Stimulated activated naive CD4-positive, alpha-beta T cell (primary cell): ENCODE data around the gene C1orf159.
"Not testable (repeated sequence)": the region's sequence is repeated elsewhere in the genome, so short reads cannot be mapped to it uniquely, and the experiment has no call there.

ENCODE experiments used
- DNase-seq, 6 experiments: peaks; one replicate each; lab custom pipeline; 2025; lab: John Stamatoyannopoulos, UW

The C1orf159 gene

DNA sequence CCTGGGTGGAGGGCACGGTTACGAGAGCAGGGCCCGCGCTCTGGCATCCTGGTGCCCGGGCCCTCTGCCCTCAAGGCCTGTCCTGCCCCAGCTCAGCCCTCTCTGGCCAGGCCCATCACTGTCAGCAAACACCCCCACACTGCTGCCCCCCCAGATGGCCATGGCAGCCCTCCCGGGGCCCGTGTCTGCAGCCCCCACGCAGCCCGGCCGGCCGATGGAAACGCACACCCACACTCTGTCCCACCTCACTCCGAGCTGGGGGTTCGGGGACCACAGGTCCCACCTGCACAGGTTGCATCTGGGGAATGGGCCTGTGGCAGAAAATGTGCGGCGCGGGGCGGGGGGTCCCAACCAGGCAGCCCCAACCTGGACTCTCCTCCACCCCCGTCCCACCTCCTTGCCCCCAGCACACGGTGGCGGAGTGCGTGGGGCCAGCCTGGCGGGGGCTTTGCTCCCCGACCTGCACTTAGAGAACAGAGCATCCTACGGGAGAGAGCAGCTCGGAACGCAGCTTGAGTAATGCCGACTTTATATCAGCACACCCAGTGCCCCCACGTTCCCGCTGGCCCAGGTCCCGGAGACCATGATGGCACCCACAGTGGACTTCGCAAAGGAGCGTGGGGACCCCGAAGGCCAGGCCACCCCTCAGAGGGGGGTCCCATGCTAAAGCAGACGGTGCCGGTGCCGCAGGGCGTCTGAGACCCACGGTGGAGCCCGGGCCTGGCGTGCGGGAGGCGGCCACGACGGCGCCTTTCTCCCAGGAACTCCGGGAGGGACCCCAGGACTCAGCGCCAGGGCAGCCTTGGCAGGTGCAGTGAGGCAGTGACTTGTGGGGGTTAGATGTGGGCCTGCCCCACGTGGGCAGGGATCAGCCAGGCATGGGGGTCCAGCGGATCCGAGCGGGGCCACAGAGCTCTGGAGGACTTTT is 34.3 kb downstream of the C1orf159 start:
- DNase-seq, result no peak

- no peak for DNase-seq
These were observed 35.0 kb downstream of the C1orf159 start for GRCh38 chr1:1080951-1081310.

- no peak for DNase-seq
These were observed 35.6 kb downstream of the C1orf159 start for GRCh38 chr1:1080122-1080757.

DNA sequence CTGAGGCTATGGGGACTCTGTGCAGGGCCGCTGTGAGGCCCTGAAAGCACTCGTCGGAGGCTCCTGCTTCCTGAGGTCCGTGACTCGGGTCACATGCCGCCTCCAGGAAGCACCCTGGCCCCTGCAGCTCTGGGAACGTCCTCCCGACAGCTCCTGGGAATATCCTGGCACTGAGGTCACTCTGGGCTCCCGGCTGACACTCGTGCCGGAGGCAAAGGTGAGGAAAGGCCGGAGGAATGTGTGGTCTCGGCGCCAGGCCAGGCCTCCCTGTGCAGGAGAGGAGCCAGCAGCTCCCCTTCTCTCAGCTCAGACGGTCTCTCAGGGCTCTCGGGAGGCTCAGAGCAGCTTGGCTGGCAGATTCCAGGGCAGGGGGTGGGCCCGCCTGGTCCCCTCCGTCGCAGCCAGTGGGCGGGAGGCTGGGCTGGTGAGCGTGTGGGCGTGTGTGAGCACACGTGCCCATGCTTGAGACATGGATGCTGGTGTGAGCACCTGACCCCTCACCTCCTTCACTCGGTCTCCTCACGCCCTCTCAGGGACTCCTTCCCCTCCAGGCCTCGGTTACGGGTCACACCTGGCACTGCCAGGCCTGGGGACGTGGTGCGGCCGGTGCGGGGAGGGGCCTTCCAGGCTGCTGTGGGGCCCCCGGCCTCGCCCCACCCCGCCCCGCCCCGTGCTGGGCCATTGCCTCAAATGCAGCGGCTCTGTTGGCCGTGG is 36.3 kb downstream of the C1orf159 start:
- peak in 2 of 6 experiments; percentile 38 to 55 for DNase-seq

- DNase-seq, result not testable (repeated sequence)
These were observed 38.5 kb downstream of the C1orf159 start for GRCh38 chr1:1077396-1077795.

DNA sequence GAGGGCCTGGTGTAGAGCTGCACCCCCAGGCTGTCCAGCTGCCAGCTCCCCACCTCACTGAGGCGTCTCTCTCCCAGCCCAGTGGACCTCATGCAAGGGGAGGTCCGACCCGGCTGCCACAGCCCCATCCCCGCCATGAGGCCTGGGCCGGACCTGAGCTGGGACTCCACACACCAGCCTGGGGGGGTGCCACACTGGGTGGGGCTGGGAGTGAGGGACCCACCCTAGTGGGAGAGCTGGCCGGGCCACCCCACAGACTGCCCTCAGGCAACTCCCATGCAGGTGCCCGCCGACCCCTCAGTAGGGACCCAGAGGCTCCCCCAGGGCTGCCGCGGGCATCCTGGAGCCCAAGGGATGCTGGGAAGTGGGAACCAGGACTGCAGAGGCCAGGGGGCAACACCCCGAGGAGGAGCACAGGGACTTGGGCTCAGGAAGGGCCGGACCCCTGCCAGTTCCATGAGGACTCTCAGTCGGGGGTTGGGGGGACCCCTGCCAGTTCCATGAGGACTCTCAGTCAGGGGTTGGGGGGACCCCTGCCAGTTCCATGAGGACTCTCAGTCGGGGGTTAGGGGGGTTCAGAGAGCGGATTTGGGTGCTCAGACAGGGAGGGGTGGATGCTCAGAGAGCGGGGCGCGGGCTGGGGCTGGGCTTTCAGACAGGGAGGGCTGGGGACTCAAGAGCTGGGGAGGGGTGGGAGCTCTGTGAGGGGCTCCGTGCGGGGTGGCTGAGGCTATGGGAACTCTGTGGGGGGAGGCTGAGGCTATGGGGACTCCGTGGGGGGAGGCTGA is 40.5 kb downstream of the C1orf159 start:
- DNase-seq, result no peak

- DNase-seq, result no peak
These were observed 41.2 kb downstream of the C1orf159 start for GRCh38 chr1:1074631-1075147.

DNA sequence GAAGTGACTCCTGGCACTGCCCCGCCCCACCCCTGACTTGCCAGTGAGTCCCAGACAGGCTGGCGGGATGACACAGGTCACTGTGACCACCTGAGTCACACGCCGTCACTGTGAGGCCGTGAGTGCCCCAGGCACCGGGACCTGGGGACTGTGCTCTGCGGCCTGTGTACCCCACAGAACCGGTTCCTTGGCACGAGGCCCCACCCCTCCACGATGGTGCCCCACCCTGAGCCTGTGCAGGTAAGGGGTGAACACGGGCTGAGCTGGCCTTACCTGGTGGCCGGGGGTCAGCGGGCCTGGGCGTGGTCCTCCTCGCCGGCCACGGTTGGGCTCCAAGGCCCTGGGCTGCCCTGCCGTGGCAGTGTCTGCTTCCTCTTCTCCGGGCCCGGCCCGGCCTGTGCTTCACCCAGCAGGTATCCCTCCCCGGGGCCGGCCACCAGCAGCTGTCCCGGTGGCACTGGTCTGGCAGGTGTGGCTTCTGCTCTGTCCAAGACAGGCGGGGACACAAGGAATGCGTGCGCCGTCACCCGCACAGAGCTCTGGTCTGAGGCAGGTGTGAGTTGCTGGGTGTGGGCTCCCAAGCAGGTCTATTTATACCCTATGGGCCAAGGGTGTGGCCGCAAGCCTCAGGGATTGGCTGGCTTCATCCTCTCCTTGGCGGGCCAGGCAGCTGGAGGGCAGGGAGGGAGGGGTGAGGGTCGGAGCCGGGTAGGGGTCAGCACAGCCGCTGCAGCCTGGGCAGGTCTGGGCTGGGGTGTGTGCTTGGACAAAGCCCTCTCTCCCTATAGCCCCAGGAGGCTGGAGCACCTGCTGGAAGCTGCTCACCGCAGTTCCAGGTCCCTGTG is 41.9 kb downstream of the C1orf159 start, which contains the start of gene RNF223:
TSS of gene RNF223 (minus strand) at position 564 of the 845 bp plus-strand sequence. CDS start 1,740 bp downstream, outside the sequence.
- no peak for DNase-seq

GRCh38 chr1:1072849-1073742 is 42.8 kb downstream of the C1orf159 start:
- no peak for DNase-seq

- DNase-seq, result no peak
These were observed 43.5 kb downstream of the C1orf159 start for GRCh38 chr1:1072299-1072848.

- no peak for DNase-seq
These were observed 44.2 kb downstream of the C1orf159 start for GRCh38 chr1:1071486-1072298.

DNA sequence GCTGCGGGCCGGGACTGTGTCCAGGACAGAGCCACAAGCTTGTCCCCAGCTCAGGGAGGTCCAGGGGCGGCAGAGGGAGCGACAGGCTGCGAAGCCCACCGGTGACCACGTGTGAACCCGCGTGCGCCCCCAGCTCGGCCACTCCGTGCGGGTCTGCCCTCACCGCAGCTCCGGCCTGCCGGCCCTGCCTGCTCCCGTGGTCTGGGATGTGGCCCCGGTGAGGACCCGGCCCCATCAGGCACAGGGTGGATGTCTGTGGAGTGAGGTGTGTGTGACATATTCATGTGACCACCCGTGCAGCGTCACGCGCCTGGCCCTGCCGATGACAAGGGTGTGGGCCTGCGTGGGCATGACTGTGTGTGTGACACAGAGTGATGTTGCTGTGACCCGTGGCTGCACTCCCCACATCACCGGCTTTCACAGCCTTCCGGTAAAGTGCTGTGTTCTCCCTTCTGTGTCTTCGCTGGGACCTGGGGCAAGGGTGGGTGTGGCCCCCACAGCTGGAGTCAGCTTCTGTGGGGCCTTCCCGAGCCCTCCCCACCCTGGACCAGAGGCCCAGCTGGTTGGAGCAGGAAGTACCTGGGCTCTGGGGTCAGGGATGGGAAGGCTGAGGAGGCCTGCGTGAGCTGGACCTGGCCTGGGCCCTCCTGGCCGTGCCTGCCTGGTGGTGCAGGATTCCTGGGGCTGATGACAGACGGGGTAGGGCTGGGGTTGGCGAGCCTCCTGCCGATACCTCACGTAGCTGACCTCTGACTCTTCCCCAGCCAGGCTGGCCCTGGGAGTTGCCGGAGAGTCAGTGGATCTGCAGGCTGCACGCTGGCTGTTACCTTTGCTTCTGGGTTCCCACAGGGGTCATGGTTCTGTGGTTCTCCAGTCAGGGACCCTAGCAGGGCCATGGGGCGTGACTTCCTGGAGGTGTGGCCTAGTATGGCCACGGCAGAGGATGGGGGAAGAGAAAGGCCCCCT is 45.9 kb downstream of the C1orf159 start:
- peak in 1 of 6 experiments; percentile 51 for DNase-seq

DNA sequence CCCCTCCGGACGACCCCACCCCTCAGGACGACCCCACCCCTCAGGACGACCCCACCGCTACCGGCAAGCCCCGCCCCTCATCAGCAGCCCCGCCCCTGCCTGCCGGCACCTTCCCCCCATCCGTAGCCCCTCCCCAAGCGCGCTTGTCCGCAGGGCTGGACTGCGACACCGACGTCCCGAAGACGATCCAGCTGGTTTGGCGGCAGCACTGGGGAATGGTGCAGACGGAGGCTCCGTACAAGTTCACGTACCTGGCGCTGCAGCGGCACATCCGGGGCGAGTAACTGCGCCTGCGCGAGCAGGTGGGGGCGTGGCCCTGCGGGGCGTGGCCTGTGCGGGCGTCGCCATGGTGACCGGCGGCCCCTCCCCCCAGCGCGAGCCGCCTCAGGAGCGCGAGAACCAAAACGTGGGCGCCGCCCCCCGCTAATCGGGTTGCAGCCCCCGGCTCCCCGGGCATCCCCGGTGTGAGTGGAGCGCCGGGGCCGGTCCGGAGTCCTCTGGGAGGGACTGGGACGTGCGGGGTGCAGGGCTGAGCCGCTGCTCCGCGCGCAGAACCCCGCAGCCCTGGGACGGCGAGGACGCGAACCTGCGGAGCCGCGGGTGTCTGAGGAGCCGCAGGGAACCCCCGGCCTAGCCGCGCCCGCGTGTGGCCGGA is 46.7 kb downstream of the C1orf159 start:
- DNase-seq, result peak; percentile 80 to 94 (median 91)

DNA sequence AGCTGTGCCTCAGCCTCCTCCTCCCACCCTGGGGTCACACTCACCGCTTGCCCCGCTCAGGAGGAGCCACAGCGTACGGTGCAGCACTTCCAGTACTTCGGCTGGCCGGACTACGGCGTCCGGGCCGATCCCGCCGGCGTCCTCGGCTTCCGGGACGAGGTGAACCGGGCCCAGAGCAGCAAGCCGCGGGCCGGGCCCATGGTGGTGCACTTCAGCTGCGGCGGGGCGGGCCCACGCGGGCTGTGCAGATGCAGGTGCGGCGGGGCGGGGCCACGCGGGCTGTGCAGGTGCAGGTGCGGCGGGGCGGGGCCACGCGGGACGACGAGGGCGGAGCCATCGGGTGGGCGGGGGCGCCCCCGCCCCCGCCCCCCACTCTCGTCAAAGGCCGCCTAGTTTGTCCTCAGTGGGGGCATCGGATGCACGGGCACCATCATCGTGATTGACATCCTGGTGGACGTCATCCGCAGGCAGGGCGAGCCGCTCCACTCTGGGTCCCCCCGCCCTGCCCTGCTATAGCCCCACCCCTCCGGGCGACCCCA is 47.3 kb downstream of the C1orf159 start:
- DNase-seq, result peak; percentile 49 to 76 (median 73)

DNA sequence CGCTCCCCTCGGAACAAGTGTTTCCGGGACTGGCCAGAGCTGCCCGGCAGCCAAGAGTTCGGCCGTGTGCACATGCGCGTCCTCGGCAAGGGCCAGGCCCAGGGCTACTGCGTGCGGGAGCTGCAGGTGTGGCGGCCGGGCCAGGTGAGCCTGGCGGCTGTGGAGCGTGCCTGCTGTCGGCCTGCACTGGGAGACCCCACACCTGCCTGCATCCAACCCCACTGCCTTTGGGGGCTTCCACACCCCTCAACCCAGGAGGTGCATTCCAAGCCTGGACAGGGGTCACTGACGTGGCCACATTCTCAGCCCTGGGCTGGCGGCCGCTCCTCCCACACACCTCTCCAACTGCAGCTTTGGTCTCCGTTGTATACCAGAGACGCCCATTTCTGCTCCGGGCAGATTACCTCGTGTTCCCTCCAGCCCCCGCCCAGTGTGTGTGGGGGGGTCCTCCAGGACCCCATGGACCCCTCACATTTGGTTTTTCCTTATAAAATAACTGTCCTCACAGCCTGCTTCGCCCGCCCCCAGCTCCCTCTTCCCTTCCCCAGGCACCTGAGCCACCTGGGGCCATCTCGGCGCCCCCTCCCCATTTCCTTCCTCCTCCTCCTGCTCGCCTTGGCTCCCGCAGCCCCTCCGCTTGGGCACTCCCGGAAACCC is 47.9 kb downstream of the C1orf159 start:
- DNase-seq, result no peak
